T-cell (primary cell): Measurements from ENCODE around the gene CASK. TPM values are rescaled to one million over a fixed set of nuclear protein-coding genes. Genes with fewer than 3 reads are reported as not detected.
"Not testable (repeated sequence)": the region's sequence is repeated elsewhere in the genome, so short reads cannot be mapped to it uniquely, and the experiment has no call there.

ENCODE experiments used
- ATAC-seq, 4 experiments: fragments of 200-7000 bp in 3 of 4; fragments of 150-1000 bp in 1 of 4; cut with Tn5 transposase; replicated peaks in 1 of 4; 1 replicate in 3 of 4; 2 replicates in 1 of 4; pipeline ENCODE4 v1.10.0; 2021; ENCODE audit warnings: moderate library complexity in 3 of 4, mild to moderate bottlenecking in 2 of 4, moderate number of reproducible peaks in 1 of 4
- CTCF ChIA-PET, 2 donors: fragments of 300-600 bp; sonication (Branson Sonifier 250); formaldehyde crosslinking; loops; one replicate each; lab custom pipeline; 2022; ENCODE audit warnings: antibody characterized with exemption in 2 of 2; lab: Charles Lee
- POLR2A ChIA-PET, 2 donors: fragments of 300-600 bp; sonication (Branson Sonifier 250); formaldehyde crosslinking; loops; one replicate each; lab custom pipeline; 2022; ENCODE audit warnings: antibody characterized with exemption in 2 of 2; lab: Charles Lee
- DNase-seq, 35 experiments: peaks; one replicate each; pipeline versions ENCODE4 v3.0.0 to v3.0.0-alpha.2; 2013 to 2023
- H3K27ac ChIP-seq: one replicate; pipeline ENCODE4 v1.5.1; 2013; ENCODE audit warnings: low read length
- H3K27me3 ChIP-seq, 2 experiments: replicated peaks in 1 of 2; 1 replicate in 1 of 2; 2 replicates in 1 of 2; pipeline versions ENCODE4 v1.6.1 to v1.7.0; 2013; ENCODE audit warnings: low read length in 1 of 2, mixed read lengths in 1 of 2; ENCODE audit not compliant: control insufficient read depth in 2 of 2, insufficient read depth in 2 of 2; ENCODE audit errors: extremely low read depth in 1 of 2
- H3K36me3 ChIP-seq, 2 donors: 1 replicate in 1 of 2; 2 replicates in 1 of 2; pipeline versions ENCODE4 v1.6.1 to v1.7.0; 2013; ENCODE audit warnings: low read length in 1 of 2; ENCODE audit not compliant: control insufficient read depth in 2 of 2, insufficient read depth in 1 of 2; ENCODE audit errors: extremely low read depth in 1 of 2
- H3K4me1 ChIP-seq, 2 experiments: 1 replicate in 1 of 2; 2 replicates in 1 of 2; pipeline versions ENCODE4 v1.6.1 to v1.7.0; 2013; ENCODE audit warnings: low read length in 2 of 2, mixed read lengths in 1 of 2; ENCODE audit not compliant: insufficient read depth in 2 of 2, control insufficient read depth in 1 of 2; ENCODE audit errors: extremely low read depth in 1 of 2
- H3K4me3 ChIP-seq, 2 donors: 1 replicate in 1 of 2; 2 replicates in 1 of 2; pipeline versions ENCODE4 v1.5.1 to v1.7.0; 2013; ENCODE audit warnings: mild to moderate bottlenecking in 2 of 2, low read length in 1 of 2, moderate library complexity in 1 of 2; ENCODE audit not compliant: control insufficient read depth in 1 of 2; ENCODE audit errors: extremely low read depth in 1 of 2
- H3K9me3 ChIP-seq: 2 replicates; pipeline ENCODE4 v1.7.0; 2013
- H3K27ac Mint-ChIP-seq, 2 donors: one replicate each; pipeline ENCODE4 v1.8.0; 2020 to 2021; ENCODE audit warnings: mild to moderate bottlenecking in 2 of 2, mixed read lengths in 2 of 2
- H3K27me3 Mint-ChIP-seq, 2 donors: one replicate each; pipeline ENCODE4 v1.8.0; 2021 to 2022; ENCODE audit warnings: mixed read lengths in 2 of 2
- H3K36me3 Mint-ChIP-seq: one replicate; pipeline ENCODE4 v1.8.0; 2021; ENCODE audit warnings: mixed read lengths
- H3K4me1 Mint-ChIP-seq, 3 donors: one replicate each; pipeline ENCODE4 v1.8.0; 2020 to 2022; ENCODE audit warnings: mixed read lengths in 3 of 3, mild to moderate bottlenecking in 1 of 3
- H3K4me3 Mint-ChIP-seq, 3 donors: one replicate each; pipeline ENCODE4 v1.8.0; 2020 to 2022; ENCODE audit warnings: mild to moderate bottlenecking in 3 of 3, mixed read lengths in 3 of 3, moderate library complexity in 3 of 3
- H3K9me3 Mint-ChIP-seq, 3 donors: one replicate each; pipeline ENCODE4 v1.8.0; 2020 to 2022; ENCODE audit warnings: mixed read lengths in 3 of 3
- WGBS: methylation state at CpG from one replicate; pipeline ENCODE4 v1.1.5; 2013; ENCODE audit warnings: missing lambda C conversion rate; ENCODE audit not compliant: insufficient coverage; 5-methylcytosine and 5-hydroxymethylcytosine counted together
- total RNA-seq, 35 experiments: library from RNA in 6 of 35; stranded (reverse) in 6 of 35; fragments of 120-200 nt in 1 of 35; gene quantifications; one replicate each; pipeline versions ENCODE4 v1.2.1 to v1.2.4 and lab custom pipeline; 2013 to 2026

CASK gene
- total RNA-seq, 5 donors from 2014 or later (not counting 1 experiment from before 2014, with no cell fraction given), result 52.6 to 81.6 (median 67.5) TPM

GRCh38 chrX:41655101-41655500, 268.3 kb downstream of the CASK start:
- Mint-ChIP-seq H3K4me1 (no peaks in the 10 kb centered on the region), H3K4me3 (no peak overlapping the region), H3K9me3 (no peaks in the 10 kb centered on the region), H3K36me3 (peaks cover 76% of the 10 kb centered on the region), H3K27ac (no peak overlapping the region), H3K27me3 (peaks cover 0 to 22% of the 10 kb centered on the region in 2 donors)
- DNase-seq (no peak), ATAC-seq (no peak)
- POLR2A ChIA-PET, result interaction anchor here in 1 of 2 donors (0.6 kb wide), 1 partner anchor 11 kb away, joined by 3 read pairs; no protein-coding TSS in a partner anchor
- H3K4me3 ChIP-seq, result no peak overlapping the region
- H3K27me3 ChIP-seq, result no peaks in the 10 kb centered on the region
- 100% methylated on average over 1 of the region's 4 CpGs for WGBS
- no peak overlapping the region for H3K27ac ChIP-seq
- H3K9me3 ChIP-seq, result no peaks in the 10 kb centered on the region
- CTCF ChIA-PET, result interaction anchor here in 1 of 2 donors (0.7 kb wide), 1 partner anchor 756 kb away, joined by 3 read pairs; no protein-coding TSS in a partner anchor
- no peaks in the 10 kb centered on the region for H3K4me1 ChIP-seq
- H3K36me3 ChIP-seq, result peaks cover 0 to 36% of the 10 kb centered on the region in 2 donors

- ATAC-seq (no peak), DNase-seq (no peak)
- Mint-ChIP-seq H3K27me3 (peaks cover 0 to 22% of the 10 kb centered on the region in 2 donors), H3K27ac (no peak overlapping the region), H3K4me3 (no peak overlapping the region), H3K4me1 (no peaks in the 10 kb centered on the region), H3K36me3 (peaks cover 80% of the 10 kb centered on the region), H3K9me3 (peaks cover 0 to 10% (median 4%) of the 10 kb centered on the region in 3 donors)
- Histone ChIP-seq H3K27ac (no peak overlapping the region), H3K36me3 (peaks cover 0 to 24% of the 10 kb centered on the region in 2 donors), H3K4me3 (no peak overlapping the region), H3K4me1 (no peaks in the 10 kb centered on the region), H3K27me3 (no peaks in the 10 kb centered on the region), H3K9me3 (no peaks in the 10 kb centered on the region)
- WGBS, result 93% methylated on average over 3 of the region's 4 CpGs
- ChIA-PET POLR2A (no interaction called here), CTCF (no interaction called here)
These were observed 270.2 kb downstream of the CASK start for GRCh38 chrX:41653125-41653524.

DNA sequence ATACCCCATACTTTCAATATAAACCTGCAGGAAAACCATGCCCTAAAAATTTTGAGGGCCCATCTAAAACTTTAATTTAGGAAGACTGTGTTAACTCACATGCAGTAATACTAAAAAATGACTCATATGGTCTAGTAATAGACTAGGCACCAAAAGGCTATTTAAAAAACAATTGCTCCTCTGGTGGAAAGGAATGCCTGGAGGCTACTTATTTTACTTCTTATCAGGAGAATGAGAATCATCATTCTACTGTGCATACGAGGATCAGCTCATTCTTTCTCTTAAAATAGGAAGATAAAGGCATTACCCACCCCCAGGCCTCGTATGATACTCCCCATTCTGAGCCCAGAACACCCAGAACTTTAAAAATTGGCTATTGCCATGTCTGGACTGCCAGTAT, 277.2 kb downstream of the CASK start:
- Mint-ChIP-seq H3K9me3 (peaks cover 4 to 18% (median 5%) of the 10 kb centered on the region in 3 donors), H3K27me3 (peaks cover 0 to 22% of the 10 kb centered on the region in 2 donors), H3K36me3 (peaks cover 55% of the 10 kb centered on the region)
- POLR2A ChIA-PET, H3K9me3 ChIP-seq, H3K27me3 ChIP-seq, H3K4me1 ChIP-seq, H3K4me1 Mint-ChIP-seq, CTCF ChIA-PET, H3K27ac ChIP-seq, H3K36me3 ChIP-seq, H3K4me3 Mint-ChIP-seq, H3K27ac Mint-ChIP-seq, ATAC-seq, H3K4me3 ChIP-seq, DNase-seq: not testable (repeated sequence)
- no CpG with 5 or more reads among the region's 2 CpGs for WGBS

DNA sequence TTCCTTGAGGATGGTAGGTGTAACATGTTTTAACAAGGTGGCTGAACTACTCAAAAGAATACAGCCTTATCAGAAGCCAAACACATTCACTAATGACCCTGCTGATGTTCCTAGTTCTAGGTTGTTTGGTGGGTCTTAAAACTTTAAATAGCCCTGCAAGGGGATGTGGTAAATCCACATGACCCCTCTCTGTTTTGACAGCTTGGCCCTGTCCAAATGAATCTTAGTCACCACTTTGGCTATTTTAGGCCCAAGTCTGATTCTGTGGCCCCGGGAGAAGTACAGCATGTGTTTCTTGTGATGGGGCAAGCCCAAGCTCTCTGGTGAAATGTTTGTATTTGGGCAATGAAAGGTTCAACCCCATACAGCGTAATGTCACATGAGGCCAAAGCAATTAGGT, 289.1 kb downstream of the CASK start:
- H3K27ac ChIP-seq, result no peak overlapping the region
- H3K4me3 ChIP-seq, result no peak overlapping the region
- Mint-ChIP-seq H3K4me1 (no peaks in the 10 kb centered on the region), H3K27ac (no peak overlapping the region), H3K36me3 (peaks cover 20% of the 10 kb centered on the region), H3K4me3 (no peak overlapping the region), H3K9me3 (no peaks in the 10 kb centered on the region), H3K27me3 (no peaks in the 10 kb centered on the region)
- ATAC-seq (no peak), DNase-seq (no peak)
- no peaks in the 10 kb centered on the region for H3K9me3 ChIP-seq
- H3K36me3 ChIP-seq, result peaks cover 0 to 8% of the 10 kb centered on the region in 2 donors
- no peaks in the 10 kb centered on the region for H3K4me1 ChIP-seq
- CTCF ChIA-PET, result interaction anchor here (0.7 kb wide), 2 partner anchors 331 to 1754 kb away, joined by 3 read pairs; no protein-coding TSS in a partner anchor
- H3K27me3 ChIP-seq, result no peaks in the 10 kb centered on the region
- no CpG with 5 or more reads among the region's 2 CpGs for WGBS
- POLR2A ChIA-PET, result no interaction called here

GRCh38 chrX:41630091-41630490, 293.3 kb downstream of the CASK start:
- DNase-seq (no peak), ATAC-seq (no peak)
- no peaks in the 10 kb centered on the region for H3K27me3 ChIP-seq
- no peak overlapping the region for H3K4me3 ChIP-seq
- no peaks in the 10 kb centered on the region for H3K4me1 ChIP-seq
- no CpG with 5 or more reads among the region's 2 CpGs for WGBS
- Mint-ChIP-seq H3K27ac (no peak overlapping the region), H3K27me3 (no peaks in the 10 kb centered on the region), H3K36me3 (peaks cover 14% of the 10 kb centered on the region), H3K4me1 (no peaks in the 10 kb centered on the region), H3K9me3 (no peaks in the 10 kb centered on the region), H3K4me3 (no peak overlapping the region)
- H3K9me3 ChIP-seq, result no peaks in the 10 kb centered on the region
- H3K27ac ChIP-seq, result no peak overlapping the region
- CTCF ChIA-PET, result no interaction called here
- POLR2A ChIA-PET, result no interaction called here
- H3K36me3 ChIP-seq, result peaks cover 0 to 10% of the 10 kb centered on the region in 2 donors

DNA sequence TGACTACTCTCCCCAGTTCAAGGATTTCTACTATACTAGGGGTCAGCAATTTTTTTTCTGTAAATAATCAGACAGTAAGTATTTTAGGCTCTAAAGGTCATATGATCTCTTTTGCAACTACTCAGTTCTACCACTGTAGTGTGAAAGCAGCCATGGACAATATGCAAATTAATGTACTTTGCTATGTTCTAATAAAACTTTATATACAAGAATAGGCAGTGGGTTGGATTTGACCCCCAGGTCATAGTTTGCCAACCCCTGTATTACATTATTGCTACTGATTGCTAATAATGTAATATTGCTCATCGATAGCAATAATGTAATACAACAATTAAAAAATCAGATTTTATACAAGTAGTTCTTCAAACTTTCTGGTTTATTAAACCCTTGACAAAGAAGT, 293.8 kb downstream of the CASK start:
- CTCF ChIA-PET, result no interaction called here
- Mint-ChIP-seq H3K36me3 (peaks cover 18% of the 10 kb centered on the region), H3K27me3 (no peaks in the 10 kb centered on the region), H3K4me3 (no peak overlapping the region), H3K27ac (no peak overlapping the region), H3K9me3 (no peaks in the 10 kb centered on the region), H3K4me1 (peaks cover 0 to 4% (median 0%) of the 10 kb centered on the region in 3 donors)
- no peak for ATAC-seq
- Histone ChIP-seq H3K27ac (no peak overlapping the region), H3K4me1 (no peaks in the 10 kb centered on the region), H3K9me3 (no peaks in the 10 kb centered on the region), H3K36me3 (peaks cover 0 to 10% of the 10 kb centered on the region in 2 donors), H3K4me3 (no peak overlapping the region), H3K27me3 (no peaks in the 10 kb centered on the region)
- POLR2A ChIA-PET, result no interaction called here
- no peak for DNase-seq
- no CpG with 5 or more reads among the region's 1 CpG for WGBS
